HG03025 (cell line): Measurements from ENCODE around the gene HTR7.

Experiments
- ATAC-seq: cut with Tn5 transposase; IDR thresholded peaks from one replicate; pipeline ENCODE4 v1.9.1; 2021; ENCODE audit warnings: mild to moderate bottlenecking, moderate library complexity; ENCODE audit not compliant: unreplicated experiment, low FRiP score

The HTR7 gene

DNA sequence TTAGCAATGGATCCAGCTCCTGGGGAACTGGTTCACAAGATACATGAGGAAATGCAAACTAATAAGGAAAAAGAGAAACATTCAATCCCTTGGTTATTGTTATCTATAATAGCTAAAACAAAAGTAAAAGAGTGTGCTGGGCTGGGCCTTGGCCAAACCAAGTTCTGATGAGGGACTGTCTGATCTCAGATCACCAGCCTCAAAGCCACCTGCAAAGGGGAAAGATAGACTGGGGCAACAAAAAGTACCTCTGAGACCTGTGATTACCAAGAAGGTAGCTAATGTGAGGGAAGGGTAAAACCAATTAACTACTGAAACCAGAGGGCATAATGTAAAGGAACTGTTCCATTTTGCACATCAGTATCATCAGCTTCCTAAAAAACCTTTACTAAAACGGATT, 51.2 kb downstream of the HTR7 start:
- no peak for ATAC-seq

DNA sequence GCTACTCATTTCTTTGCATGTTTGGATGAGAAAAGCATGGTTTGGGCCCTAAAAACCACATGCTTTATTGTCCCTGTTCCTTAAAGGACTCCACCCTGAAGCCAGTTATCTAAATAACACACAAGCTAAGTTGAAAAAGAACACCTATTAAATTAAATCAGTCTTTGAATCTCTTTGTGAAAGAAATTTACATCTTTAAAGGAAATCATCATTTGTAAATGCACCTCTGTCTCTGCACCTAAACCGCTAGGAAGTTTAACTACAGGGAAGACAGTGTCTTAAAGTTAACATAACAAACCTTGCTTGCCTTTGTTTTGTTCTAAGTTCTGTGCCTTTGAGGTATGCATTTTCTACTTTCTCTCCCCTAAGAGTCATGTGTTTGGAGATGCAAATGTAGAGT, 52.6 kb downstream of the HTR7 start:
- ATAC-seq, result no peak

DNA sequence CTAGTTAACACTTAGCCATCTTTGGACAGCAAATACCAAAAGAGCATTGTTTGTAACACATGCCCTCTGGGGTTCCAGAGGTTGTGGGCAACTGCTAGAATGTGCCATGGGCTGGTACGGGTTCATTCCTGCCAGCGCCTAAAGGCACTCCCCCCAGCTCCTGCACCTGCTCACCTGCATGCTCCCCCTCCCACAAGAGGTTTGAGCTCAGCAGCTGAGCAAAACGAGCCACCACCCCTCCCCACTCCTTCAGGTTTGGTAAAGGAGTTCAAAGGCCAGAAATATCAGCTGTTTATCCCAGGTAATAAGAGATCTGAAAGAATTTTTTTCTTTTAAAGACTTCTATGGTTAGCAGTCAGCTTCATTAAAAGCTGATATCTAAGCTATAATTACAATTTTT, 53.5 kb downstream of the HTR7 start:
- no peak for ATAC-seq

DNA sequence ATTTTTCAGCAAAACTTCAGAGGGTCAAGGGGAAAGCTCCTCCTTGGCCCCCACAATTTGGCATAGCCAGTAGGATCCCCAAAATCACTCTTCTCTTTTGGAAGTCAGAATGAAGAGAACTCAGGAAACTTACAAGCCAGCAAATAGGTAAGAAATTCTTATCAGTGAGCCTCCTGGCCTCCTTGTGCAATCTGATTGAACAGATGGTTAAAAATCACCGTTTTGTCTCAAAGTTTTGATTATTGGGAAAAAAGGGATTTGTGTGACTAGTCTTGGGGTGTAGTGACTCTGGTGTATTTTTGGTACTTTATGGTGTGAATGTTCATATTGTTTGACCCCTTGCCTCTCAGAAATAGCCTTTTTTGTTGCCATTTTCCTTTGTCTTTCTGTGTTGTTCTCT, 56.2 kb downstream of the HTR7 start:
- ATAC-seq, result no peak

DNA sequence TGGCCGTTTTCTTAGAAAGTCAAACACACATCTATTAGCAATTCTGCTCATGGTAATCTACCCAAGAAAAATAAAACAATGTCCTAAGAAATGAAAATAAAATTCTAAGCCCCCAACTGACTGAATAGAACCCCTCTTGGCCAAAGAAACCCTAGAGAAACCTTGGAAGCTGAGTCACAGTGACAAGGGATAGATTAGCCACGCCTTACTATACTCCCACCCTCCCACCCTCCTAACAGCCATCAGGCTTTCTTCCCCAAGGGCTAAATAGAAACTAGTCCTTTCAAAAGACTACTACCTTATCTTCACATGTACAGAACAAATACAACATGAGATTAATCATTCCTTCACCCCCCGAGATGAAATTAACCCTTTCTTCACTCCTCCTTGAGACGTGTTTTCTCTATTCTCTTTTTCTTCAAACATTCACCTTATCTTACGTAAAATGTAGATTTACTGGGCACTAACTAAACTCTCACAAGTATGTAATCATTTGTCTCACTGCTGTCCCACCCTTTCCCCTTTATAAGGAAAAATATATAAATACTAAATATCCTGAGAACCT, 57.5 kb downstream of the HTR7 start:
- no peak for ATAC-seq

DNA sequence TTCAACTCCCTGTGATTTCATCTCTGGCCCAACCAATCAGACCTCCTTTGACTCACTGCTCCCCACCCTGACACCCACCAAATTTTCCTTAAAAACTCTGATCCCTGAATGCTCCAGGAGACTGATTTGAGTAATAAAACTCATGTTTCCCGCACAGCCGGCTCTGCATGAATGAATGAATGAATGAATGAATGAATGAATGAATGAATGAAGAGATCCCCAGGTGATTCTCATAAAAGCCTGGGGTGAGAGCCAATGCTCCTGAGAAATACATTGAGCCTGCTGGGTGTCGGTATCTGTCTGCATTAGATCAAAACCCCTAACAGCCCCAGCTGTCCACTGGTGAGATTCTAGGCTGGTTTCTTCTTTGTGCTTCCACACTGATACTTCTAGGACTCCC, 58.7 kb downstream of the HTR7 start:
- ATAC-seq, result no peak

DNA sequence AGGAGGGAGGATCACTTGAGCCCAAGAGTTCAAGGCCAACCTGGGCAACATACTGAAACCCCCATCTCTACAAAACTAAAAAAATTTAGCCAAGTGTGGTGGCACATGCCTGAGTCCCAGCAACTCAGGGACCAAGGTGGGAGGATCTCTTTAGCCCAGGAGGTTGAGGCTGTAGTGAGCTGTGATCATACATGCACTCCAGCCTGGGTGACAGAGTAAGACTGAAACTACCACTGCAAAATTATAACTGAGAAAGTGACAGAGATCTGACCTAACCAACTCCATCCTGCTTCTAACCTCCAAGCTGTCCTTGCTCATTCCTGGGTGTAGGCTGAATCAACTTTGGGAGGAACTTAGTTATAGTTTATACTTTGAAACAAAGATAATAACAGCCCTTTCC, 59.4 kb downstream of the HTR7 start:
- no peak for ATAC-seq

DNA sequence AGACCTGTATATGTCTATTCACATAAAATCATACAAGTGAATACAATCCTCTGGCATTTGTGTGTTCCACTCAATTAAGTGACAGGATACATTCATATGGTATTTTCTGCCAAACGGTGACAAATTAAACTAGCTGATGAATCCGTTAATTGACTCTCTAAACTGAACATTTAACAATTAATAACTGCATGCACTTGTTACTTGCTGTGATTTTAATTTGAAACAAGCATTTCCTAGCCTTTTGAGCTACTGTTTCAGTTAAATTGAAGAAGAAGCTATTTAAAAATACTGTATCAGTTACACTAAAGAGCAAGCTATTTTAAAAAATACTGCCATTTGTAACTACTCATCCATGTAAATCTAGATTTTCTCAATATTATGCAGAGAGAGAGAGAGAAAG, 67.4 kb downstream of the HTR7 start:
- no peak for ATAC-seq

DNA sequence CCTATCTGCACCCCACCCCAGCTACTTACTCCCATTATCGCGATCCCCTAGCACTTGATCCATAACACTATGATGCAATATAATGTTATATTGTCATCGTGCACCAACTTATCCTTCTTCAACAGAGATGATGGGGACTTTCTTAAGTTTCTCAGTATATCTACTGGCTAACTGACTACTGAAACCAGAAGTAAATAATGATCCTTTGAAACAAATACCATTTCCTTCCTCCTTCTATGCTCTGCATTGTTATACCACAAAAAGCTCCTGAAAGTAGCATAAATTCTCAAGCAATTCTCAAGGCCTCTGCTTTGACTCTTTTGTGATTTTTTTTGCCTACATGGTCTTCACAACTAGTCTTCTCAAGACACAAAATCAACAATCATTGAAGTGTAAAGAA, 68.9 kb downstream of the HTR7 start:
- peak; percentile 82 for ATAC-seq

DNA sequence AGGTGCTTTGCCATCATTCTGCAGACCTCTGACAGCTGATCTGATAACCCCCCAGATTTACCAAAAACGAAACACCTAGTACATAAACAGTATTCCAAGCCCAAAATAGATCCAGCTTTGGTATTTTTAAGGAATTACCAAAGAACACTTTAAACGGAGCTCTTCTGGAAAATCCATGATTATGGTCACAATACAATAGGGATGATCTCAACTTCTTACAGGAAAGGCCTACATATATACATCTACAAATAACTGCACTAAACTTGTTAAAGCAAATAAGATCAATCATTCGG, 69.7 kb downstream of the HTR7 start:
- ATAC-seq, result no peak

DNA sequence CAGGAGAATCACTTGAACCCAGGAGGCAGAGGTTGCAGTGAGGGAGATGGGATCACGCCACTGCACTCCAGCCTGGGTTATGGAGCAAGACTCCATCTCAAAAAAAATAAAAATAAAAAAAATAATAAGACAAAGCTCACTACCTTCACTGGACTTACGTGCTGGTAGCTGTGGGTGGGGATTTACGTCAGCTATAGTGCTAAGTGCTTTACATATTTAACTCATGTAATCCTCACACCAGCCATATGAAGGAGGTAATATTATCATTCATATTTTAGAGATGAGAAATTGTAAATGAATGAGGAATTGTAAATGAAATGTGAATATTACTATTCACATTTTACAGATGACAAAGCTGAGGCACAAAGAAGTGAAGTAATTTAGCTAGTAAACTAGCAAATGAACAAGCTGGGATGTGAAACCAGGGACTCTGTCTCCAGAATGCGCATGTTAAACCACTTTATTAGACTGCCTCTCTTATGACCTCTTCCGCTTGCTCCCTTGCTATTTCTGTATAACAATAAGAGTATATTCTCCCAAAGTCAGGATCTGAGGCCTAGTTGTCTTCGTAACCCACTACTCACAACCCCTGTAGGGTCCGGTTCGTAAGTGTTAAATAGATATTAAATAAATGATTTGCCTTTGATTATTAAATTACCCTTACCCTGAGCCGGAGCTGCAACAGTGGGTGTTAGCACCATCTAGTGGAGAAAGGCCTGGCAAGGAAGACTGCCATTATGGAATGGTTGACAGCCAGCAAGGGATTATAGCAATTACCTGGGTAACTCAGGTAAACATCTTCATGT, 70.2 kb downstream of the HTR7 start:
- no peak for ATAC-seq

DNA sequence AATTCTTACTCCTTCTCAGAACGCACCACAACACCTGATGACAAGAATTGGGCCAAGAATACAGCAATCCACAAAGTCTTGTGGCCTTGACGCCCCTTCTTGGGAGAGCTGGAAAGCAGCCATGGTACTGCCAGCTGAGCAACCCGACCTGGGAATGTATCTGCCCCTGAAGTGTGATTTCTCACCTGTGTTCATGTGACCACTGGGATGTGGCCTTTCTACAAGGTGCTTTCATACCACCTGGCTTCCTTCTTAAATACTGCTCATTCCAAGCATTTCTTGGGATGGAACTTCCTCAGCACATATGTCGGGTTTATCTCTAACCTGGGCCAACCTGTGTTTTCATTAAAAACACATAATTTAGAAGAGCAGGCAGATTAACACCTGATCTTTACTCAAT, 72.1 kb downstream of the HTR7 start:
- ATAC-seq, result no peak

DNA sequence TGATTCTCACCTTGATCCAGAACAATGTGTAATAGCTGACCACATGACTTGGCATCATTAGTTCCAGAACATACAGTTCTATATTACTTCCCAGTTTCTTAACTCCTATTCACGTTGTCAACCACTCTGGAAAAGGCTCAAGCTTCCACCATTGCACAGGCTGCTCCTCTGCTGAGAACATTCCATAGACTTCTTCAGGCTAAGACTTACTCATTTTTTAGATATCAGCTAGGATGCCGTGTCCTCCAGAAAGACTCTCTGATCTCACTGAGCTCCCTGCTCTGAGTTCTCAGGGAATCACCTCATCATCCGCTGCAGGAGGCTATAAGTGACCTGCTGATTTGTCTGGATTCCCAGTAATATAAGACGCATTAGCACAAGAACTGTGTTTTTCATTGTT, 73.1 kb downstream of the HTR7 start:
- ATAC-seq, result no peak

DNA sequence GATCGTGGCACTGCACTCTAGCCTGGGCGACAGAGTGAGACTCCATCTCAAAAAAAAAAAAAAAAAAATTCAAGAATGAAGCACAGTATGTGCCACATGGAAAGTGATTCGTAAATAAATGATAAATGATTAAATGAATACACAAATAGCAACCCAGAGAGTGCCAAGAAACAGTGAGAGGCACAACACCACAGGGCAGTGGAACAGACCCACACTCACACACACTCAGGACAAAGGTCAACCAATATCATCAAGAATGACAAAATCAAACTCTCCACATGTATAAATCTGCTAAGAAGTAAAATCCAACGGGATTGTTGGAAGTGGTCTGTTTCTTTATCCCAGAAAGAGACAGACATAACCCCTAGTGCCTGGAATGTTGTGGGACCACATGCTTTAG, 77.4 kb downstream of the HTR7 start:
- ATAC-seq, result no peak

DNA sequence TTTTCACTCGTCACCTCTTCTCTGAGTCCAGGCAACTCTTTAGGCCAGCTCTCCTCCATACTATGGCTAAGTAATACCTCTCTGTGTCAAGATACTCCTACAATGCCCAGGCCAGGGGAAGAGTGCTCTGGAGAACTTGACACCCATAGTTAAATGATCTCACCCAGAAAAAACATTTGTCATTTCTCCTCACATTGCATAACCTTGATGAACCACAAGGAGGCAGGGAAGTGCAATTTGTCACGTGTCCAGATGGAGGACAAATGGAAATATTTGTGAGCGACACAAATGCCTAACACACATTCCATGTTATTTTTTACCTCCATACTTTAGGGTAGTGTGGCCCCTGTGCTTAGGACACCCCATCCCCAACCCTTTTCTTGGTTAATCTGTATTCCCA, 78.3 kb downstream of the HTR7 start:
- no peak for ATAC-seq

DNA sequence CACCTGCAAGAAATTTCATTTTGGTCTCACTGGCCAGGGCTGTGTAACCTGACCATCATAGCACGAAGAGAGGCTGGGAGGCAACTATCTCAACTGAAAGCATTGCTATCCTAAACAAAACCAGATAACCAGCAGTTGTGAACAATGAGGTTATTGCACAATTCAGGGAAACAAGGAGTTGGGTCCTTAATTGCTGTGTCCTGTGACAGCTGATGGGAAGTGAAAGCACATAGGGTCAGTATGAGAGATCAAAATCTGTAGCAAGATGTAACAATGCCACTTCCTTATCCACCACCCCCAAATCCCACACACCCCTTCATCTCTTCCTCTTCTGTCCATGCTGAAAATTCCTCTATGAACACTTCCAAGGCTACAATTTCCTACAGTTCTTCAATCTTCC, 80.2 kb downstream of the HTR7 start:
- ATAC-seq, result no peak

DNA sequence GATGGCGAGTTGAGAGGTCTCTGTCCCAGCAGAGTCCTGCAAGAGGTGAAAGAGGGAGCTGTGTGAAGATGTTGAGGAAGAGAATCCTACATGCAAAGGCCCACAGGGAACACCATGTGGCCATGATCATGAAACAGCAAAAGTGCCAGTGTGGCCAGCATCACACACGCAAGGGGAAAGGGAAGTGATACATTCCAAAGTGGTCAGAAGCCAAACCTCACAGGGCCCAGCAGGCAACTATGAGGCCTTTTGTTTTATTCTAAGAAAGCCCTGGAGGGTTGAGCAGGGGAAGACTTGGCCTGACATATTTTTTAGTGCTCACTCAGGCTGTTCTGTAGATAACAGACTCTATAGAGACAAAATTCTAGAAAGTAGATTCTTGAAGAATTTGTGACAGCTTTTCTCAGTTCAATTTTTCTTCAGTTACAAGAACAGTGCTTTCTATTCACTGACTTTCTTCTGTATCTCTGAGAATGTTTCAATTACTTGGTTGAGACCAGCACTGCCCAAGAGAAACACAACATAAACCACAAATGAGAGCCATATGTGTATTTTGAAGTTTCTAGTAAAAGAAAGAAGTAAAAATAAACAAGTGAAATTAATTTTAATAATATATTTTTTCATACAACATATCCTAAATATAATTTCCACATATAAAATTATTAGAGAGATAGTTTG, 82.3 kb downstream of the HTR7 start:
- ATAC-seq, result no peak

DNA sequence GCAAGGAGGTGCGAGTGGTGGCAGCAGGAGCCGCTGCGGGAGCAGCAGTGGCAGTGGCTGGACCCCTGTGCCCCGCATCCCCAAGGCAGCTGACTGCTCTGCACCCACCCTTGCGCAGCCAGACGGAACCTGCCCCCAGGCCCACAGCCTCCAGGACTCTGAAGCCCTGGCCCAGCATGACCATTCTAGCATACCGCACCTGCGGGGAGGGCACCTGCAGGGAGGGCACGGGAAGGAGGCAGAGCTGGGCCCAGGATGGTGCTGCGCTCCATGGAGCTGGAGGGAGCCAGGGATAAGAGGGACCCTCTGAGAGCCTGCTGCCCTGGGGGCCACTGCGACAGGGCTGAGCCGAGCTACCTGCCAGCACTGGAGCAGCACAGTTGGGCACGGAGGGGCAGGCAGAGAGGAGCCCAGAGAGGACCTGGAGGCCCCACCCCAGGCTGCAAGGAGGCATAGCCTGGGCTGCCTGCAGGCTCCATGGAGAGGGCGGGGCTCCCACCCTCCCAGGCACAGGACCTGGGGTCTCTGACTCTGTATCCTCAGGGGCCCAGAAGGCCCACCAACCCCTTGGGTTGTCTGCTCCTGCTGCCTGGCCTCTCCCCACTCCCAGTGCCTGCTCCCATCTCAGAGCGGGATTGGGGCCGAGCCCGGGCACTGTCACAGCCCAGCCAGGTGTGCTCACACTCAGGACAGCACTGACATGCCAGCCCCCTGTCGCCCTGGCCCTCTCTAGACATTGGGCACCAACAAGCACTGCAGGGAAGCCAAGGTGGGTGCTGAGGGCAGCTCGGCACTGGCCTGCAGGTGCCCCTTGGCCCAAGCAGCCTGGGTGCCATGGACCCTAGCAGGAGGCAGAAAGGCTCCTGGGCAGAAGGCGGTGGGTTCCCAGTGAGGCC, 87.6 kb downstream of the HTR7 start:
- no peak for ATAC-seq

DNA sequence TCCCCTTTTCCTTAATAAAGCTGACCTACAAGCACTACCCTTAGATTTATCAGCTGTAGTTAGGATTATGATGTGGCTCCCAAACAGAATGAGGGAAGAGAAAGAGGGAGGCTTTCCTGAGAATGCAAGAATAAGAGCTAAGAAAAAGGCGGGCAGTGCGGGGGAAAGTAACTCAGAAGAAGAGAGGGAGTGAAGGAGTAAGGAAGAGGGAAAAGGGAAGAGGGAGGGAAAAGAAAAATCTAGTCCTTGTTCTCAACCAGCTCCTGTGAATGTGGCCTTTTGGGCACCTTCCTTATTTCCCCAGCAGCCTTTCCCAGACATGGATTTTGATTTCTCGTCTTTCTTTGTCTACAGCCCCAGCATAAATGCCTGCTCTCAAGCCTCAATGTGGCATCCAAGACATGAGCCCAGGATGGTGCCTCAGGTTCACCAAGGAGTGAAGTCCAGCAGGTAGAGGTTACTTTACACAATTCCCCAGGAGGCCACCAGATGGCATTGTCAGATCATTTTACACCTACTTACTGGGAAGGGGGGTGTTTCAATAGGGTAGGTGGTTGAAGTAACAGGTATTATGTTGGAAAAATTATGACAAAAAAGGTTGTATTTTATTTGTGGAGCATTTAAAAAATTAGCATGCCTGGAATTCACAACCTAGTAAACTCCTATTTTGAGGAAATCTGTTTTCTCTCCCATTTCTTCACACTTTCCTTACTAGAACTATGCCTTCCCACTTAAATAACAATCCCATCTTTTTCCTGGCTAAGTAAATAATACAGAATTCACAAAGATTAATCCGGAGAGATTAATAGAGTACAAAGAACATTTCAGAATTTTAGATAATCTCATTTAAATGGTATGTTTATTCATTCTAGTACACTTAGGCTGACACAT, 106.5 kb downstream of the HTR7 start:
- peak; percentile 72 for ATAC-seq

DNA sequence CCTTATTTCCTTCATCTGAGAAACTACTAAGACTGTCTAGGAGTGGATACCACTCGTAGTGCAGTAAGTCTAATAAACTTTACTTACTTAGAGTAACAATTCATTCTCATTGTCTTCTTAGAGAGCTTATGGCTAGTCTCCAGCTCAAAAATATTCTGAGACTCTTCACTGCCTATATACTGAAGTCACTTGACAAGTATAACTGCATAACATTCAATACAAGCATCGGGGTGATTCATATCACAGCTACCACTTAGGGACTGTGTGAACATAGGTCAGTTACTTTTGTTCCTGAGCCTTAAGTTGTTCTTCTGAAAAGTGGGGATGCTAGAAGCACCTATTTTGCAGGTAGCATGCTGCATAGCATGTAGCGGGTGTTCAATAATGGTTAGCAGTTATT, 111.0 kb downstream of the HTR7 start:
- ATAC-seq, result no peak
